Stromal cell of bone marrow (primary cell): Measurements from ENCODE around the gene PPFIA1.

Experiments used
- DNase-seq: peaks from one replicate; pipeline ENCODE4 v3.0.0-alpha.2; 2012; ENCODE audit warnings: low read depth

PPFIA1 gene

GRCh38 chr11:70270104-70270876, at the start of gene PPFIA1:
PPFIA1 (plus strand) TSS chr11:70270690; CDS start chr11:70272173, 1,483 bp downstream.
- peak; percentile 86 for DNase-seq

- DNase-seq, result no peak
Measured at GRCh38 chr11:70220920-70221319, 49.6 kb upstream of the PPFIA1 start.

- DNase-seq, result no peak
Measured at GRCh38 chr11:70225681-70226177, 44.8 kb upstream of the PPFIA1 start.

GRCh38 chr11:70226183-70226582, 44.3 kb upstream of the PPFIA1 start:
- no peak for DNase-seq

GRCh38 chr11:70226967-70227366, 43.5 kb upstream of the PPFIA1 start:
- no peak for DNase-seq

GRCh38 chr11:70229737-70230136, 40.8 kb upstream of the PPFIA1 start:
- no peak for DNase-seq

- no peak for DNase-seq
Measured at GRCh38 chr11:70230151-70230839, 40.2 kb upstream of the PPFIA1 start.

- DNase-seq, result no peak
Measured at GRCh38 chr11:70230840-70231710, 39.4 kb upstream of the PPFIA1 start.

GRCh38 chr11:70233034-70233433, 37.5 kb upstream of the PPFIA1 start:
- DNase-seq, result no peak

- peak; percentile 55 for DNase-seq
Measured at GRCh38 chr11:70233511-70233934, 37.0 kb upstream of the PPFIA1 start.

GRCh38 chr11:70233962-70234361, 36.5 kb upstream of the PPFIA1 start:
- DNase-seq, result no peak

GRCh38 chr11:70240337-70240736, 30.2 kb upstream of the PPFIA1 start:
- no peak for DNase-seq

GRCh38 chr11:70241709-70242108, 28.8 kb upstream of the PPFIA1 start:
- DNase-seq, result no peak

- DNase-seq, result no peak
Measured at GRCh38 chr11:70242885-70243284, 27.6 kb upstream of the PPFIA1 start.

- DNase-seq, result peak; percentile 45
Measured at GRCh38 chr11:70243912-70244652, 26.4 kb upstream of the PPFIA1 start.

- peak; percentile 86 for DNase-seq
Measured at GRCh38 chr11:70244698-70245097, 25.8 kb upstream of the PPFIA1 start.

- no peak for DNase-seq
Measured at GRCh38 chr11:70246196-70246595, 24.3 kb upstream of the PPFIA1 start.

- no peak for DNase-seq
Measured at GRCh38 chr11:70247042-70247709, 23.3 kb upstream of the PPFIA1 start.

GRCh38 chr11:70247710-70248072, 22.8 kb upstream of the PPFIA1 start:
- no peak for DNase-seq

- DNase-seq, result no peak
Measured at GRCh38 chr11:70250876-70251658, 19.4 kb upstream of the PPFIA1 start.
